ENCODE data around the gene ACTL6B.
A peak's percentile ranks its signal among the peaks of the same experiment; 100 is the strongest.

Gene ACTL6B

GRCh38 chr7:100683659-100684533, 27.6 kb upstream of the ACTL6B start:
- DNase-seq = peak in 1 of 56 donors; percentile 5

GRCh38 chr7:100682991-100683658, 26.9 kb upstream of the ACTL6B start:
- DNase-seq = peak in 1 of 56 donors; percentile 11

GRCh38 chr7:100682228-100682741, 26.0 kb upstream of the ACTL6B start:
- DNase-seq = peak in 12 of 56 donors; percentile 4 to 49 (median 28)

- no peak for DNase-seq
These were observed 25.4 kb upstream of the ACTL6B start for GRCh38 chr7:100681491-100682227.

- DNase-seq = peak in 34 of 56 donors; percentile 11 to 80 (median 42)
These were observed 24.5 kb upstream of the ACTL6B start for GRCh38 chr7:100680576-100681271.

- peak in 5 of 56 donors; percentile 27 to 45 (median 41) for DNase-seq
These were observed 23.8 kb upstream of the ACTL6B start for GRCh38 chr7:100679927-100680575.

GRCh38 chr7:100679129-100679926, 23.1 kb upstream of the ACTL6B start:
- peak in 13 of 56 donors; percentile 12 to 55 (median 29) for DNase-seq

GRCh38 chr7:100678291-100678984, 22.2 kb upstream of the ACTL6B start:
- DNase-seq = peak in 2 of 56 donors; percentile 5 to 28

GRCh38 chr7:100677308-100678267, 21.3 kb upstream of the ACTL6B start:
- DNase-seq = no peak

- peak in 2 of 56 donors; percentile 19 to 22 for DNase-seq
These were observed 20.5 kb upstream of the ACTL6B start for GRCh38 chr7:100676501-100677306.

- DNase-seq = peak in 55 of 56 donors; percentile 14 to 96 (median 81)
These were observed 19.5 kb upstream of the ACTL6B start for GRCh38 chr7:100675581-100676350.

GRCh38 chr7:100675105-100675451, 18.8 kb upstream of the ACTL6B start:
- peak in 2 of 56 donors; percentile 65 for DNase-seq

- peak in 15 of 56 donors; percentile 13 to 52 (median 37) for DNase-seq
These were observed 18.3 kb upstream of the ACTL6B start for GRCh38 chr7:100674411-100675104.

GRCh38 chr7:100673942-100674410, 17.7 kb upstream of the ACTL6B start:
- peak in 26 of 56 donors; percentile 27 to 71 (median 54) for DNase-seq
